Left lung (tissue), 10 donors: ENCODE data around the gene SLC5A2. TPM values are rescaled to one million over a fixed set of nuclear protein-coding genes. Genes with fewer than 3 reads are reported as not detected.
A peak's percentile ranks its signal among the peaks of the same experiment; 100 is the strongest.
"Not testable (repeated sequence)": the region's sequence is repeated elsewhere in the genome, so short reads cannot be mapped to it uniquely, and the experiment has no call there.

Experiments used
- ATAC-seq: fragments of 200-7000 bp; cut with Tn5 transposase; one replicate; pipeline ENCODE4 v1.9.1; 2020; ENCODE audit warnings: moderate library complexity
- DNase-seq, 4 donors: peaks; one replicate each; pipeline ENCODE4 v3.0.0-alpha.2; 2013 to 2020
- H3K27ac ChIP-seq, 2 donors: fragments of 200-600 bp; sonication (generic) in 1 of 2; one replicate each; pipeline versions ENCODE4 v1.5.0 to v1.8.0; 2020 to 2021
- H3K27me3 ChIP-seq, 2 donors: fragments of 200-600 bp; sonication (generic) in 1 of 2; one replicate each; pipeline versions ENCODE4 v1.5.0 to v1.8.0; 2020 to 2021
- H3K36me3 ChIP-seq, 2 donors: fragments of 200-600 bp; sonication (generic) in 1 of 2; one replicate each; pipeline versions ENCODE4 v1.5.0 to v1.8.0; 2020 to 2021
- H3K4me1 ChIP-seq, 2 donors: fragments of 200-600 bp; one replicate each; pipeline ENCODE4 v1.8.0; 2021
- H3K4me3 ChIP-seq, 2 donors: fragments of 200-600 bp; sonication (generic) in 1 of 2; one replicate each; pipeline versions ENCODE4 v1.5.0 to v1.8.0; 2020 to 2021; ENCODE audit warnings: mild to moderate bottlenecking in 1 of 2
- H3K9me3 ChIP-seq, 2 donors: fragments of 200-600 bp; sonication (generic) in 1 of 2; one replicate each; pipeline versions ENCODE4 v1.5.0 to v1.8.0; 2020 to 2021
- intact Hi-C, 2 donors: fragments of 100-400 bp; cut with DNase I; formaldehyde crosslinking; loops; one replicate each; pipeline versions ENCODE4 v1.11.2 to v1.14.2; 2022
- polyA plus RNA-seq, 6 donors: library from polyadenylated mRNA; unstranded; fragments of 120-200 nt; gene quantifications; one replicate each; pipeline ENCODE4 v1.2.1, GENCODE V29; 2013; ENCODE audit not compliant: insufficient read length in 6 of 6
- total RNA-seq, 2 donors: library from RNA; stranded (reverse); fragmentation: NEBNext Ultra II Directional; extraction: Animal tissue kit (Norgen Biotek cat#: 25700); gene quantifications; one replicate each; pipeline ENCODE4 v1.2.1, GENCODE V29; 2021
- TF ChIP-seq, protein P1 (sequence below), 2 donors: fragments of 200-600 bp; sonication (generic) in 1 of 2; IDR thresholded peaks; one replicate each; pipeline versions ENCODE4 v1.5.0 to v1.8.0; 2021; ENCODE audit warnings: antibody characterized with exemption in 2 of 2
- donor health status: DM: no; HTN: yes; CAD: no.
- donor health status: DM: no; HTN: no; CAD: no.

The SLC5A2 gene
- total and polyA plus RNA-seq, 8 donors, result 0.92 to 18.8 (median 13.5) TPM

DNA sequence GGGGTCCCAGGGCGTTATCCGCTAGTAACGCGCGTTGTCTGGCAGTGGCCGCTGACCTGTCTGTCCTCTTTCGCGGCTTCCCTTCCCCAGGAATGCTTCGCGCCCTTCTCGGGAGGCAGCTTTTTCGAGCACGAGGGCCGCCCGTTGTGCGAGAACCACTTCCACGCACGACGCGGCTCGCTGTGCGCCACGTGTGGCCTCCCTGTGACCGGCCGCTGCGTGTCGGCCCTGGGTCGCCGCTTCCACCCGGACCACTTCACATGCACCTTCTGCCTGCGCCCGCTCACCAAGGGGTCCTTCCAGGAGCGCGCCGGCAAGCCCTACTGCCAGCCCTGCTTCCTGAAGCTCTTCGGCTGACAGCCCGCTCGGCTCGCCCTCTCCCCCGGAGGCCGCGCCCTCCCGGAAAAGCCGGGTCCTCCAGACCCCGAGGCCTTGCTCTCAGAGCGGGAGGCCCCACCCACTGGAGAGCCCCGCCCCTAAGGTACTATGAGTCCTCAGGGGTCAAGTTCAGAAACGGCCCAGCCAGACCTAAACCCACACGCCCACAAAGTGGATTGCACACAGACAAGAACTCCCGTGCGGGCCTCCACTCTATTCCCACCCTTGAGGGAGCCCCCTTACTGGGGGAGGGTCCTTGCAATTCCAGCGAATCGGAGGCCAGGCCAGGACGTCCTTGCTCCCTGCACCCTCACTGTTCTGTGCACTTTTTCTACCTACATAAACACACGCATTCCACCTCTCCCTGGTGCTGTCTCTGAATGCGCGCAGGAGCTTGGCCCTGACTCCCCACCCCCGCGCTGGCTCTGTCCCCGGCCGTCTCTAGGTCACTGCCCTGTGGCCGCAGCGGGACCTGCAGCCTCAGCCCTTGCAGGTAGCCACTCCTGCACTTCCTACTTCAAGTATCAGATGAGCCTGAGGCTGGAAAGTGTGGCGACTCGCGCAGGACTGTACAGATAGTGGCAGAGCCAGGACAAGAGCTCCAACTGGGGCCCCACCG lies 5.4 kb upstream of the SLC5A2 start:
- TF ChIP-seq, protein P1, sequence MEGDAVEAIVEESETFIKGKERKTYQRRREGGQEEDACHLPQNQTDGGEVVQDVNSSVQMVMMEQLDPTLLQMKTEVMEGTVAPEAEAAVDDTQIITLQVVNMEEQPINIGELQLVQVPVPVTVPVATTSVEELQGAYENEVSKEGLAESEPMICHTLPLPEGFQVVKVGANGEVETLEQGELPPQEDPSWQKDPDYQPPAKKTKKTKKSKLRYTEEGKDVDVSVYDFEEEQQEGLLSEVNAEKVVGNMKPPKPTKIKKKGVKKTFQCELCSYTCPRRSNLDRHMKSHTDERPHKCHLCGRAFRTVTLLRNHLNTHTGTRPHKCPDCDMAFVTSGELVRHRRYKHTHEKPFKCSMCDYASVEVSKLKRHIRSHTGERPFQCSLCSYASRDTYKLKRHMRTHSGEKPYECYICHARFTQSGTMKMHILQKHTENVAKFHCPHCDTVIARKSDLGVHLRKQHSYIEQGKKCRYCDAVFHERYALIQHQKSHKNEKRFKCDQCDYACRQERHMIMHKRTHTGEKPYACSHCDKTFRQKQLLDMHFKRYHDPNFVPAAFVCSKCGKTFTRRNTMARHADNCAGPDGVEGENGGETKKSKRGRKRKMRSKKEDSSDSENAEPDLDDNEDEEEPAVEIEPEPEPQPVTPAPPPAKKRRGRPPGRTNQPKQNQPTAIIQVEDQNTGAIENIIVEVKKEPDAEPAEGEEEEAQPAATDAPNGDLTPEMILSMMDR (IDR thresholded peaks at IDR 0.05), result peak in 1 of 2 donors; percentile 47
- peak; percentile 75 for ATAC-seq
- Histone ChIP-seq H3K27ac (peak overlapping the region; percentile 80 to 84), H3K36me3 (peaks cover 0 to 50% of the 10 kb centered on the region in 2 donors), H3K4me1 (peaks cover 7 to 52% of the 10 kb centered on the region in 2 donors), H3K27me3 (peaks cover 0 to 5% of the 10 kb centered on the region in 2 donors), H3K4me3 (peak overlapping the region; percentile 31 to 51), H3K9me3 (no peaks in the 10 kb centered on the region)
- intact Hi-C loops, result no loop called here
- DNase-seq, result peak in 2 of 4 donors; percentile 82 to 92

DNA sequence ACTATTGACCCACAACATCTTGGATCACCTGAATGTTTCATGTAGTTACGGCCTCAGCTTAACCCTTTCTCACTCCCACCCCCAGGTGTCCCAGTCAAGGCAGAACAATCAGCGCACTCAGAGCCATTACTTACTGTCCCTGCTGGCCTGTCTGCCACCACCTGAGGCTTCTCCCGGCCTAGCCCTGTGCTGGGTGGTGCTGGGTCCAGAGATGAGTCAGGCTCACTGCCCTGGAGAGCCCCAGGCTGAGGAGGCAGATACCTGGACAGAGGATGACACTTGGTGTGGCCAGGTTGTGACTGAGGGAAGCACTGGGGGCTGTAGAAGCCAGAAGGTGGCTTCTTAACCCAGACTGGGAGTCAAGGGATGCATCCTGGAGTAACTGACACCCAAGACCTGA lies 4.0 kb upstream of the SLC5A2 start:
- TF ChIP-seq, protein P1 (IDR thresholded peaks at IDR 0.05), result no peak
- H3K4me3 ChIP-seq, result no peak overlapping the region
- peaks cover 0 to 43% of the 10 kb centered on the region in 2 donors for H3K36me3 ChIP-seq
- peaks cover 0 to 40% of the 10 kb centered on the region in 2 donors for H3K4me1 ChIP-seq
- no peak overlapping the region for H3K27ac ChIP-seq
- H3K9me3 ChIP-seq, result no peaks in the 10 kb centered on the region
- ATAC-seq, result no peak
- DNase-seq, result no peak
- intact Hi-C loops, result no loop called here
- no peaks in the 10 kb centered on the region for H3K27me3 ChIP-seq

DNA sequence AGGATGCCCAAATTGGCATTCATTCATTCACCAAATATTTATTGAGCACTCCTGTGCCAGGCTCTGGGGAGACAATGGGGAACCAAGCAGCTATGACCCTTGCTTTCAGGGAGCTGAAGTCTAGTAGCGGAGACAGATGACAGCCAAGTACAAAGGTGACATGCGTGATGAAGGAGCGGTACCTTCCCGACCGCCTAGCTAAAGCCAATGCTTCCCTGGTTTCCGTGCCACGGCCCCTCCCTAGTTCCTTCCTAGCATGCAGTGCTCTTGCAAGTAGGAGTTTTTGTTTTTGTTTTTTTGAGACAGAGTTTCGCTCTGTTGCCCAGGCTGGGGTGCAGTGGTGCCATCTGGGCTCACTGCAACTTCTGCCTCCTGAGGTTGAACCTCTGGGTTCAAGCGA lies 3.2 kb upstream of the SLC5A2 start:
- Histone ChIP-seq H3K9me3 (no peaks in the 10 kb centered on the region), H3K27ac (no peak overlapping the region), H3K27me3 (no peaks in the 10 kb centered on the region), H3K4me3 (no peak overlapping the region), H3K36me3 (peaks cover 0 to 36% of the 10 kb centered on the region in 2 donors), H3K4me1 (peaks cover 0 to 40% of the 10 kb centered on the region in 2 donors)
- peak in 1 of 4 donors; percentile 21 for DNase-seq
- intact Hi-C loops, result no loop called here
- TF ChIP-seq, protein P1 (IDR thresholded peaks at IDR 0.05), result no peak
- no peak for ATAC-seq

DNA sequence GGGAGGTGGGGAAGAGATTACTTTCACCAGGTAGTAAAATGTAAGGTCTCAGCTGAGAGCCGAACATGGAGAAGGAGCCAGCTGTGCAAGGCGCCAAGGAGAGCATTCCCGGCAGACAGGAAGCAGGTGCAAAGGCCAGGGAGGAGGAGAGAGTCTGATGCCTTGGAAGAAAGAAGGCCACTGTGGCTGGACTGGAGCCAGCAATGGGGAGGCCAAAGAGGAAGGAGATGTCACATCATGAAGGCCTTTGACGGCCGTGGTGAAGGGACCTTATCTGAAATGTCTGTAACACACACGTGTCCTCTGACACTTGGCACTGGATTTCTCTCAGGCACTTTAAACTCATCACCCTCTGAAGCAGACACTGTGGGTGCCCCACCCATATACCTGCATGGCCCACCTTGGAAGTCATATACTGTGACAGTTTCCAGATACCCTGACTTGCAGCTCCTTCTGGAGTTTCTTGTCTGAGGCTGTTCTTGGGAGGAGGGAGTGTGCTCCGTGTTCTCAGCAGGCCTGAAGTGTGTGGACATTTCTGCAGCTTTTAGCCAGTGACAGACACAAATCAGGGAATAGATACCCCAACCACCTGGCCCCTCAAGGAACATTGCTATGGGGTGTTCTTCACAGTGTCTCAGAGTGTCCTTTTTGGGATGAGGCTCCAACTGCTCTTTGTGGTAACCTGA lies 1.9 kb upstream of the SLC5A2 start:
- H3K27ac ChIP-seq, result peak overlapping the region in 1 of 2 donors; percentile 37
- no peaks in the 10 kb centered on the region for H3K27me3 ChIP-seq
- DNase-seq (peak in 1 of 4 donors; percentile 45), ATAC-seq (no peak)
- H3K36me3 ChIP-seq, result peaks cover 0 to 24% of the 10 kb centered on the region in 2 donors
- no peak overlapping the region for H3K4me3 ChIP-seq
- intact Hi-C loops, result no loop called here
- H3K4me1 ChIP-seq, result peaks cover 0 to 35% of the 10 kb centered on the region in 2 donors
- H3K9me3 ChIP-seq, result no peaks in the 10 kb centered on the region
- TF ChIP-seq, protein P1 (IDR thresholded peaks at IDR 0.05), result no peak

DNA sequence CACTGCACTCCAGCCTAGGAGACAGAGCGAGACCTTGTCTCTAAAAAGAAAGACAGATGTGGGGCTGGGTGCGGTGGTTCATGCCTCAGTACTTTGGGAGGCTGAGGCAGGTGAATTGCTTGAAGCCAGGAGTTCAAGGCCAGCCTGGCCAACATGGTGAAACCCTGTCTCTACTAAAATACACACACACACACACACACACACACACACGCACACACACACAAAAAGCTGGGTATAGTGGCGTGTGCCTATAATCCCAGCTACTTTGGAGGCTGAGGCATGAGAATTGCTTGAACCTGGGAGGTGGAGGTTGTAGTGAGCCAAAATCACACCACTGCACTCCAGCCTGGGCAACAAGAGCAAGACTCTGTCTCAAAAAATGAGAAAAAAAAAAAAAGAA lies 1.1 kb downstream of the SLC5A2 start:
- ATAC-seq, H3K9me3 ChIP-seq, H3K4me3 ChIP-seq, H3K36me3 ChIP-seq, H3K27ac ChIP-seq, intact Hi-C loops: not testable (repeated sequence)
- Histone ChIP-seq H3K4me1 (peaks cover 7 to 45% of the 10 kb centered on the region in 2 donors), H3K27me3 (peaks cover 0 to 19% of the 10 kb centered on the region in 2 donors)
- DNase-seq, result peak in 1 of 4 donors; percentile 12
